ENCODE results near the gene ZDHHC16. TPM values are rescaled to one million over a fixed set of nuclear protein-coding genes. Genes with fewer than 3 reads are reported as not detected.

Gene ZDHHC16
- total RNA-seq, 1 donor from 2014 or later = 30.4 TPM

- Histone ChIP-seq H3K4me1 (no peaks in the 10 kb centered on the region), H3K27ac (no peak overlapping the region), H3K4me3 (no peak overlapping the region), H3K27me3 (no peaks in the 10 kb centered on the region), H3K36me3 (peaks cover 74 to 82% of the 10 kb centered on the region in 2 donors), H3K9me3 (no peaks in the 10 kb centered on the region)
- intact Hi-C loops (cut with DNase I) = no loop called here
- TF ChIP-seq CTCF (IDR thresholded peaks at IDR 0.05) = no peak
- no peak for DNase-seq (ENCODE audit: low spot score in 2 of 2)
Observed at GRCh38 chr10:97435211-97435610, 10.8 kb upstream of the ZDHHC16 start.

DNA sequence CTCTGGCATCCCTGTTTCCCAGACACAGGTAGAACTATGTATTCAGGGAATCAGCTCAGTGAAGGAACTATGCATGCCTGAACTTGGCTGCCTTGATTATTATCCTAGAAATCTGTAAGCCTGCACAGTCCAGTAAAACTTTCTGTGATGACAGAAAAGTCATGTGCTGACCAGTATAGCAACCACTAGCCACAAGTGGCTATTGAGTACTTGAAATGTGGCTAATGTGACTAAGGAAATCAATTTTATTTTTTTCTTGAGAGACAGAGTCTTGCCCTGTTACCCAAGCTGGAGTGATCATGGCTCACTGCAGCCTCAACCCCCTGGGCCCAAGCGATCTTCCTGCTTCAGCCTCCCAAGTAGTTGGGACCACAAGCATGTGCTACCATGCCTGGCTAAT lies 3.7 kb upstream of the ZDHHC16 start:
- intact Hi-C loops (cut with DNase I) = no loop called here
- Histone ChIP-seq H3K4me1 (peaks cover 7 to 17% of the 10 kb centered on the region in 2 donors), H3K36me3 (peaks cover 38 to 41% of the 10 kb centered on the region in 2 donors)

GRCh38 chr10:97444212-97444611 lies 1.8 kb upstream of the ZDHHC16 start:
- intact Hi-C loops (cut with DNase I) = no loop called here
- no peaks in the 10 kb centered on the region for H3K9me3 ChIP-seq
- no peaks in the 10 kb centered on the region for H3K27me3 ChIP-seq
- peaks cover 21 to 23% of the 10 kb centered on the region in 2 donors for H3K36me3 ChIP-seq
- H3K27ac ChIP-seq = no peak overlapping the region
- H3K4me1 ChIP-seq = peaks cover 7 to 28% of the 10 kb centered on the region in 2 donors
- TF ChIP-seq CTCF (IDR thresholded peaks at IDR 0.05) = no peak
- DNase-seq (ENCODE audit: low spot score in 2 of 2) = no peak
- H3K4me3 ChIP-seq = peak overlapping the region in 1 of 2 donors; percentile 87

More for the DNA sequence above, 3.7 kb upstream of the ZDHHC16 start:
- Histone ChIP-seq H3K27ac (no peak overlapping the region), H3K27me3 (no peaks in the 10 kb centered on the region), H3K9me3 (no peaks in the 10 kb centered on the region), H3K4me3 (no peak overlapping the region)
- DNase-seq (ENCODE audit: low spot score in 2 of 2) = no peak
- TF ChIP-seq CTCF (IDR thresholded peaks at IDR 0.05) = no peak

DNA sequence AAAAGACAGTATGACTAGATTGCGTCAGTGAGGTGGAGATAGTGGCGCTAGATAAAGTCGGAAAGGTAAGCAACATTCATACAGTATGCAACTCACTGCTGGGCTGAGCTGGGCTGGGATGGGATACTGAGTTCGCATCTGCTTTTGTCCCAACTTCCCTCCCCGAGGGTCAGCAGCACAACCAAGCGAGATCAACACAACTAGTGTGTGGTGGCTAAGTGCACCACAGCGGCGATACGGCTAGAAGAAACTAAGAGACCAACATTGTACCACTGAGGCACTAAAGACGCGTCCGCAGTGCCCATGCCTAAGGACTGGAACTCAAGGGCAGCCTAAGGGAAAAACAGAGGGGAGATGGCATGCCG lies 636 bp upstream of the ZDHHC16 start:
- peaks cover 14% of the 10 kb centered on the region in 2 donors for H3K36me3 ChIP-seq
- peaks cover 7 to 28% of the 10 kb centered on the region in 2 donors for H3K4me1 ChIP-seq
- H3K27me3 ChIP-seq = no peaks in the 10 kb centered on the region
- TF ChIP-seq CTCF (IDR thresholded peaks at IDR 0.05) = no peak
- H3K4me3 ChIP-seq = peak overlapping the region; percentile 87 to 98
- no peaks in the 10 kb centered on the region for H3K9me3 ChIP-seq
- intact Hi-C loops (cut with DNase I) = no loop called here
- H3K27ac ChIP-seq = peak overlapping the region; percentile 41 to 55
- no peak for DNase-seq (ENCODE audit: low spot score in 2 of 2)

- no peaks in the 10 kb centered on the region for H3K27me3 ChIP-seq
- peaks cover 16 to 26% of the 10 kb centered on the region in 2 donors for H3K36me3 ChIP-seq
- no peak for TF ChIP-seq CTCF (IDR thresholded peaks at IDR 0.05)
- no peak overlapping the region for H3K27ac ChIP-seq
- H3K4me3 ChIP-seq = no peak overlapping the region
- peaks cover 3 to 34% of the 10 kb centered on the region in 2 donors for H3K4me1 ChIP-seq
- no peak for DNase-seq (ENCODE audit: low spot score in 2 of 2)
- intact Hi-C loops (cut with DNase I) = no loop called here
- H3K9me3 ChIP-seq = no peaks in the 10 kb centered on the region
Observed at GRCh38 chr10:97450828-97451227, 4.9 kb downstream of the ZDHHC16 start.

DNA sequence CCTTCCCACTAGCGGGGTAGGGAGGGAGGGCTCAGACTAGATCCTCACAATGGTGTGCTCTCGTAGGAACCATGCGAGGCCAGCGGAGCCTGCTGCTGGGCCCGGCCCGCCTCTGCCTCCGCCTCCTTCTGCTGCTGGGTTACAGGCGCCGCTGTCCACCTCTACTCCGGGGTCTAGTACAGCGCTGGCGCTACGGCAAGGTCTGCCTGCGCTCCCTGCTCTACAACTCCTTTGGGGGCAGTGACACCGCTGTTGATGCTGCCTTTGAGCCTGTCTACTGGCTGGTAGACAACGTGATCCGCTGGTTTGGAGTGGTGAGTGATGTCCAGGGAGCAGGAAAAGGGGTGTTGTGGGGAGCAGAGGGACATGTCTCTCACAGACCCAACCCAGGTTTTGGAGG lies 5.6 kb downstream of the ZDHHC16 start:
- H3K36me3 ChIP-seq = peaks cover 24 to 34% of the 10 kb centered on the region in 2 donors
- no peak overlapping the region for H3K27ac ChIP-seq
- H3K27me3 ChIP-seq = no peaks in the 10 kb centered on the region
- TF ChIP-seq CTCF (IDR thresholded peaks at IDR 0.05) = no peak
- H3K4me1 ChIP-seq = peaks cover 3 to 32% of the 10 kb centered on the region in 2 donors
- intact Hi-C loops (cut with DNase I) = no loop called here
- no peak overlapping the region for H3K4me3 ChIP-seq
- no peaks in the 10 kb centered on the region for H3K9me3 ChIP-seq
- DNase-seq (ENCODE audit: low spot score in 2 of 2) = no peak
